ENCODE data around the gene SKA2. TPM values are rescaled to one million over a fixed set of nuclear protein-coding genes. Genes with fewer than 3 reads are reported as not detected.

SKA2 gene
- total RNA-seq (10 to 100 TPM; 12.4 to 15.6 (median 15.2) TPM), total RNA-seq (5.1 to 46.8 (median 19.6) reads per million in 29 experiments)
- total RNA-seq (2013): 22.6 TPM

DNA sequence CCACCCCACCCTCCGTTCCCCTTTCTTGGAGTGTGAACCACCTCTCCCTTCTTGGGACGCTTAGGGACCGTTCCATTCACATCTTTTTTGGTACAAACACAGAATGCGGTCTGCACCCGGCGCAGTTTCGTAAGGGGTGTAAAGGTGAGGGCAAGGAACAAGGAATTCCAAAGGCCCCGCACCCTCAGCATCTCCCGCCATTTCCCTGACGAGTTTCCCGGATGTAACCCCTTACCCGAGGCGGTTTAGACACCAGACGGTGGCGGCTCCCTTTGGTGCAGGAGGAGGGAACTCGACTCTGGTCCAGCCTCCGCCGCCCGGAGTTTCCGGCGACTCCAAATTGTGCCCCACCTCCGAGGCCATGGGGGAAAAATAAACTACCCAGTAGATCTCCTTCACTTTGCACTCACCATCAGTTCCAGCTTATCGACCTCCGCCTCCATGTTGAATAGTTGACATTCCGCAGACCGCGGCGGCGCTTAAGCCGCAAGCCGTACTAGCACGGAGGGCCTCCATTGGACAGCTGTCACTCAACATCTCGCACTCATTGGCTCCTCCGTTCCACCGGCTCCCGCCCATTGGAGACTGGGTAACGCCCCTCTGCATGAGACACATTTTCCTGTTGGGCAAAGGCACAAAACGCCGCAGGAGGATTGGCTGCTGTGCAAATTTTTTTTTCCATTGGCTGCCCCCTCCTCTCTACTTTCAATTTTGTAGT is at the start of gene SKA2:
Gene SKA2, minus strand, starts transcription at position 466 of the 718 bp plus-strand sequence. Its CDS starts 23 bp downstream, at position 443.
- no peaks in the 10 kb centered on the region for H3K9me3 ChIP-seq
- ChIA-PET POLR2A (interaction anchor here (0.5 to 0.8 kb wide), 12 partner anchors 48 to 1298 kb away, joined by 3 to 14 read pairs (median 4); partner anchors contain the start of gene USP32 (in 1 of the 2)), CTCF (interaction anchor here (0.5 to 1.4 kb wide), 11 partner anchors 8 to 1483 kb away, joined by 3 to 18 read pairs (median 3); partner anchors contain the start of genes SMG8 (in 1 of the 2) and TRIM37 (in 1 of the 2))
- H3K27me3 ChIP-seq (replicated peaks in 1 of 2; ENCODE audit: control insufficient read depth in 2 of 2, extremely low read depth in 1 of 2, insufficient read depth in 2 of 2, low read length in 1 of 2): no peaks in the 10 kb centered on the region
- peak in 33 of 35 experiments; percentile 90 to 99 (median 96) for DNase-seq
- peak within 1 kb of the TSS; percentile 62 for H3K27ac ChIP-seq (ENCODE audit: low read length)
- Mint-ChIP-seq H3K4me1 (peaks cover 13 to 49% (median 41%) of the 10 kb centered on the region in 3 donors), H3K27me3 (no peaks in the 10 kb centered on the region), H3K4me3 (no peak within 1 kb of the TSS), H3K36me3 (no peaks in the 10 kb centered on the region), H3K9me3 (no peaks in the 10 kb centered on the region), H3K27ac (peak within 1 kb of the TSS in 1 of 2 donors; percentile 23)
- no peaks in the 10 kb centered on the region for H3K36me3 ChIP-seq (ENCODE audit: control insufficient read depth in 2 of 2, extremely low read depth in 1 of 2, insufficient read depth in 1 of 2, low read length in 1 of 2)
- peak; percentile 84 to 85 (median 84) for ATAC-seq (replicated peaks in 1 of 4)
- peaks cover 22 to 24% of the 10 kb centered on the region in 2 experiments for H3K4me1 ChIP-seq (ENCODE audit: control insufficient read depth in 1 of 2, extremely low read depth in 1 of 2, insufficient read depth in 2 of 2, low read length in 2 of 2)
- peak within 1 kb of the TSS; percentile 92 to 99 for H3K4me3 ChIP-seq (ENCODE audit: control insufficient read depth in 1 of 2, extremely low read depth in 1 of 2, low read length in 1 of 2)
- 0% methylated on average over 26 of the region's 39 CpGs for WGBS (ENCODE audit: insufficient coverage)

DNA sequence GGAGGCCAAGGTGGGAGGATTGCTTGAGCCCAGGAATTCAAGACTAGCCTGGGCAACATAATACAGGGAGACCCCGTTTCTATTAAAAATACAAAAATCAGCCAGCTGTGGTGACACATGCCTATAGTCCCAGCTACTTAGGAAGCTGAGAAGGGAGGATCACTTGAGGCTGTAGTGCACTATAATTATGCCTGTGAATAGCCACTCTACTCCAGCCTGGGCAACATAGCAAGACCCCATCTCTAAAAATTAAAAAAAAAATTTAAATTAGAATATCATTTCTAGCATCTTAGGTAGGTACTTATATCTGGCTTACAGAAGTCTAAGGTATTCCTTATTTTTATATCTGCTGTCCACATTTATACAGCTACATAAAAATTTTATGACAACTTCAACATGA is 47.3 kb upstream of the SKA2 start:
- POLR2A ChIA-PET: no interaction called here
- no peaks in the 10 kb centered on the region for H3K27me3 ChIP-seq (replicated peaks in 1 of 2; ENCODE audit: control insufficient read depth in 2 of 2, extremely low read depth in 1 of 2, insufficient read depth in 2 of 2, low read length in 1 of 2)
- ATAC-seq (replicated peaks in 1 of 4): no peak

GRCh38 chr17:59199398-59199797 is 44.4 kb upstream of the SKA2 start:
- WGBS (ENCODE audit: insufficient coverage): no CpG with 5 or more reads among the region's 4 CpGs
- H3K4me3 Mint-ChIP-seq: no peak overlapping the region
- Histone ChIP-seq H3K9me3 (no peaks in the 10 kb centered on the region), H3K4me1 (ENCODE audit: control insufficient read depth in 1 of 2, extremely low read depth in 1 of 2, insufficient read depth in 2 of 2, low read length in 2 of 2) (no peaks in the 10 kb centered on the region), H3K4me3 (ENCODE audit: control insufficient read depth in 1 of 2, extremely low read depth in 1 of 2, low read length in 1 of 2) (no peak overlapping the region), H3K27me3 (replicated peaks in 1 of 2; ENCODE audit: control insufficient read depth in 2 of 2, extremely low read depth in 1 of 2, insufficient read depth in 2 of 2, low read length in 1 of 2) (no peaks in the 10 kb centered on the region), H3K27ac (ENCODE audit: low read length) (no peak overlapping the region), H3K36me3 (ENCODE audit: control insufficient read depth in 2 of 2, extremely low read depth in 1 of 2, insufficient read depth in 1 of 2, low read length in 1 of 2) (no peaks in the 10 kb centered on the region)
- DNase-seq (no peak), ATAC-seq (replicated peaks in 1 of 4) (no peak)
- H3K9me3 Mint-ChIP-seq: no peaks in the 10 kb centered on the region
- no peaks in the 10 kb centered on the region for H3K27me3 Mint-ChIP-seq
- no peaks in the 10 kb centered on the region for H3K36me3 Mint-ChIP-seq
- no peaks in the 10 kb centered on the region for H3K4me1 Mint-ChIP-seq
- H3K27ac Mint-ChIP-seq: no peak overlapping the region
- ChIA-PET CTCF (no interaction called here), POLR2A (interaction anchor here in 1 of 2 donors (0.5 kb wide), 1 partner anchor 153 kb away, joined by 3 read pairs; no protein-coding TSS in a partner anchor)

More for the DNA sequence above, 47.3 kb upstream of the SKA2 start:
- H3K9me3 ChIP-seq: no peaks in the 10 kb centered on the region
- Mint-ChIP-seq H3K4me1 (no peaks in the 10 kb centered on the region), H3K27ac (no peak overlapping the region), H3K4me3 (no peak overlapping the region), H3K36me3 (no peaks in the 10 kb centered on the region), H3K27me3 (no peaks in the 10 kb centered on the region), H3K9me3 (no peaks in the 10 kb centered on the region)
- no peak for DNase-seq
- H3K36me3 ChIP-seq (ENCODE audit: control insufficient read depth in 2 of 2, extremely low read depth in 1 of 2, insufficient read depth in 1 of 2, low read length in 1 of 2): no peaks in the 10 kb centered on the region
- no peaks in the 10 kb centered on the region for H3K4me1 ChIP-seq (ENCODE audit: control insufficient read depth in 1 of 2, extremely low read depth in 1 of 2, insufficient read depth in 2 of 2, low read length in 2 of 2)
- H3K27ac ChIP-seq (ENCODE audit: low read length): no peak overlapping the region
- CTCF ChIA-PET: no interaction called here
- no peak overlapping the region for H3K4me3 ChIP-seq (ENCODE audit: control insufficient read depth in 1 of 2, extremely low read depth in 1 of 2, low read length in 1 of 2)
- WGBS (ENCODE audit: insufficient coverage): no CpG with 5 or more reads among the region's 1 CpG

DNA sequence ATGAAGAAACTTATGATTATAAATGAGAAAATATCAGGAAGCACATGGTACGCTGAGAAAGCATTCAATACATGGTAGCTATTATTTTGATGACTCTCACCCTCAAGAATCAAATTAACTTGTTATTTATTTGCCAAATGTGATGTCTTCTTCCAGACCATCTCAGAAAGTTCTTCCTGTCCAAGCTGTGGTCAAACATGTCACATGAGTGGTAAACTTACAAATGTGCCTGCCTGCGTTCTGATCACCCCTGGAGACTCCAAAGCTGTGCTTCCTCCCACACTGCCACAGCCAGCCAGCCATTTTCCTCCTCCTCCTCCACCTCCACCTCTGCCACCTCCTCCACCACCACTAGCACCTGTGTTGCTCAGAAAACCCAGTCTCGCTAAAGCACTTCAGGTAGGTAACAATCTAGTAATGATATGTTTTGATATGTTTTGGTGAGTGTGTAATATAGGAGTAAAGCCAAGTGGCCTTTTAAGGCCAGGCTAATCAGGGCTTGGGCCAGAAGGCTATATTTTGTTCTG is 38.4 kb upstream of the SKA2 start:
- no peak overlapping the region for H3K27ac ChIP-seq (ENCODE audit: low read length)
- no peak overlapping the region for H3K4me3 ChIP-seq (ENCODE audit: control insufficient read depth in 1 of 2, extremely low read depth in 1 of 2, low read length in 1 of 2)
- no peak overlapping the region for H3K4me3 Mint-ChIP-seq
- H3K27me3 Mint-ChIP-seq: no peaks in the 10 kb centered on the region
- 100% methylated on average over 1 of the region's 3 CpGs for WGBS (ENCODE audit: insufficient coverage)
- H3K27ac Mint-ChIP-seq: no peak overlapping the region
- CTCF ChIA-PET: no interaction called here
- H3K36me3 Mint-ChIP-seq: no peaks in the 10 kb centered on the region
- H3K36me3 ChIP-seq (ENCODE audit: control insufficient read depth in 2 of 2, extremely low read depth in 1 of 2, insufficient read depth in 1 of 2, low read length in 1 of 2): no peaks in the 10 kb centered on the region
- no peaks in the 10 kb centered on the region for H3K27me3 ChIP-seq (replicated peaks in 1 of 2; ENCODE audit: control insufficient read depth in 2 of 2, extremely low read depth in 1 of 2, insufficient read depth in 2 of 2, low read length in 1 of 2)
- H3K4me1 Mint-ChIP-seq: no peaks in the 10 kb centered on the region
- H3K4me1 ChIP-seq (ENCODE audit: control insufficient read depth in 1 of 2, extremely low read depth in 1 of 2, insufficient read depth in 2 of 2, low read length in 2 of 2): no peaks in the 10 kb centered on the region
- peaks cover 0 to 3% (median 0%) of the 10 kb centered on the region in 3 donors for H3K9me3 Mint-ChIP-seq
- DNase-seq (no peak), ATAC-seq (replicated peaks in 1 of 4) (no peak)
- H3K9me3 ChIP-seq: no peaks in the 10 kb centered on the region
- POLR2A ChIA-PET: no interaction called here

DNA sequence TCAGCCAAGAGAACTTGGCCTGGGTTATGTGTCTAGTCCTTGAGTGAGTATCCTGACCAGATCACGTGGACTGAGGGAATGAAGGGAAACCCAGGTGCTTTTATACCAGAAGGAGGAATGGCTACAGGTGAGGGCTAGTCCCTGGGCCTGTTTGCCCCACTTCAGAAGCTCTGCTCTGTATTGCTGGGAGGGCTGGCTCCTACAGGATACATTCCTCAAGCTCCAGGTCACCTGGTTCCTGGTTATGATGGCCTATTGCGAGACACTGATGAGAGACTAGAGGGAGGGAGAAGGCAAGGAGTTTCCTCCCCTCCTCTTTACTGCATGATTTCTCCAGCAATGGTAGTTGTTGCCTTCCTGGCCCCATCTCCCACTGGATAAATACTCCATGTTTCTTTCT is 35.8 kb upstream of the SKA2 start:
- no peak overlapping the region for H3K4me3 ChIP-seq (ENCODE audit: control insufficient read depth in 1 of 2, extremely low read depth in 1 of 2, low read length in 1 of 2)
- DNase-seq (no peak), ATAC-seq (replicated peaks in 1 of 4) (no peak)
- no peaks in the 10 kb centered on the region for H3K9me3 ChIP-seq
- no peaks in the 10 kb centered on the region for H3K27me3 ChIP-seq (replicated peaks in 1 of 2; ENCODE audit: control insufficient read depth in 2 of 2, extremely low read depth in 1 of 2, insufficient read depth in 2 of 2, low read length in 1 of 2)
- H3K27ac ChIP-seq (ENCODE audit: low read length): no peak overlapping the region
- Mint-ChIP-seq H3K9me3 (peaks cover 0 to 3% (median 0%) of the 10 kb centered on the region in 3 donors), H3K36me3 (no peaks in the 10 kb centered on the region), H3K27me3 (no peaks in the 10 kb centered on the region), H3K4me1 (no peaks in the 10 kb centered on the region), H3K27ac (no peak overlapping the region), H3K4me3 (no peak overlapping the region)
- H3K36me3 ChIP-seq (ENCODE audit: control insufficient read depth in 2 of 2, extremely low read depth in 1 of 2, insufficient read depth in 1 of 2, low read length in 1 of 2): no peaks in the 10 kb centered on the region
- CTCF ChIA-PET: no interaction called here
- 86% methylated on average over 1 of the region's 2 CpGs for WGBS (ENCODE audit: insufficient coverage)
- POLR2A ChIA-PET: no interaction called here
- no peaks in the 10 kb centered on the region for H3K4me1 ChIP-seq (ENCODE audit: control insufficient read depth in 1 of 2, extremely low read depth in 1 of 2, insufficient read depth in 2 of 2, low read length in 2 of 2)

DNA sequence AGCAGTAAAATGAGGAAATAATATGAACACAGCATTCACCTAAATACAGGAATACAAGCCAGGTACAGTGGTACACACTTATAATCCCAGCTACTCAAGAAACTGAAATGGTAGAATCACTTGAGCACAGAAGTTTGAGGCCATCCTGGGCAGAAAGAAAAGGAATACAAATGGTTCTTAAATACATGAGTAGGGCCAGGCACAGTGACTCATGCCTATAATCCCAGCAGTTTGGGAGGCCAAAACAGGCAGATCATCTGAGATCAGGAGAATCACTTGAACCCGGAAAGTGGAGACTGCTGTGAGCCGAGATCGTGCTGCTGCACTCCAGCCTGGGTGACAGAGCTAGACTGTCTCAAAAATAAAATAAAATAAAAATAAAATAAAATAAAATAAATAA is 31.9 kb upstream of the SKA2 start:
- Mint-ChIP-seq H3K27me3 (no peaks in the 10 kb centered on the region), H3K4me1 (no peaks in the 10 kb centered on the region), H3K36me3 (no peaks in the 10 kb centered on the region), H3K9me3 (peaks cover 0 to under 1% (median 0%) of the 10 kb centered on the region in 3 donors), H3K27ac (no peak overlapping the region), H3K4me3 (no peak overlapping the region)
- Histone ChIP-seq H3K36me3 (ENCODE audit: control insufficient read depth in 2 of 2, extremely low read depth in 1 of 2, insufficient read depth in 1 of 2, low read length in 1 of 2) (no peaks in the 10 kb centered on the region), H3K4me1 (ENCODE audit: control insufficient read depth in 1 of 2, extremely low read depth in 1 of 2, insufficient read depth in 2 of 2, low read length in 2 of 2) (no peaks in the 10 kb centered on the region), H3K9me3 (no peaks in the 10 kb centered on the region), H3K4me3 (ENCODE audit: control insufficient read depth in 1 of 2, extremely low read depth in 1 of 2, low read length in 1 of 2) (no peak overlapping the region), H3K27me3 (replicated peaks in 1 of 2; ENCODE audit: control insufficient read depth in 2 of 2, extremely low read depth in 1 of 2, insufficient read depth in 2 of 2, low read length in 1 of 2) (no peaks in the 10 kb centered on the region), H3K27ac (ENCODE audit: low read length) (no peak overlapping the region)
- ChIA-PET POLR2A (no interaction called here), CTCF (interaction anchor here in 1 of 2 donors (0.6 kb wide), 1 partner anchor 39 kb away, joined by 3 read pairs; no protein-coding TSS in a partner anchor)
- ATAC-seq (replicated peaks in 1 of 4) (no peak), DNase-seq (no peak)
- no CpG with 5 or more reads among the region's 3 CpGs for WGBS (ENCODE audit: insufficient coverage)

All from T-cell (primary cell).